GM18867 (cell line): ENCODE data around the gene DTNA.
"Not testable (repeated sequence)": the region's sequence is repeated elsewhere in the genome, so short reads cannot be mapped to it uniquely, and the experiment has no call there.

Experiments used
- ATAC-seq: cut with Tn5 transposase; IDR thresholded peaks from one replicate; pipeline ENCODE4 v1.9.1; 2021; ENCODE audit warnings: mild to moderate bottlenecking, moderate library complexity; ENCODE audit not compliant: unreplicated experiment

The DTNA gene

DNA sequence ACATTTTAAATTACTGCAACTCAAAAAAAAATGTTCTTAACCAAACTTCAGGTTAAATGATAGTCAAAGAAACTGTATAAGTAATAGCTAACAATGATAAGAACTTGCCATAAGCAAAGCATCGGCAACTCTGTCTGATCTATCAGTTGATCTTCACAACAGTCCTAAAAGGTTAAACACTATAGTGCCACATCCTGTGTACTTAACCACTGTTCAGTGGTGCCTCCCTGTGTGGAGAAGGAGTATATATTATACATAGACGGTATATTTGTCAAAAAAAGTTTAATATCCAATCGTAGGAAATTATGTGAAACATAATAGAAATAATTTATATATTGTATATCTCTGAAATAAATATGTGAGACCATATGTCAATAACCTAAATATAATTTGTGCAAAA, 13.0 kb downstream of the DTNA start:
- no peak for ATAC-seq

DNA sequence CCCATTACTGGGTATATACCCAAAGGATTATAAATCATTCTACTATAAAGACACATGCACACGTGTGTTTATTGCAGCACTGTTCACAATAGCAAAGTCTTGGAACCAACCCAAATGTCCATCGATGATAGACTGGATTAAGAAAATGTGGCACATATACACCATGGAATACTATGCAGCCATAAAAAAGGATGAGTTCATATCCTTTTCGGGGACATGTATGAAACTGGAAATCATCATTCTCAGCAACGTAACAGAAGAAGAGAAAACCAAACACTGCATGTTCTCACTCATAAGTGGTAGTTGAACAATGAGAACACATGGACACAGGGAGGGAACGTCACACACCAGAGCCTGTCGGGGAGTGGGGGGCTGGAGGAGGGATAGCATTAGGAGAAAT, 15.6 kb downstream of the DTNA start:
- not testable (repeated sequence) for ATAC-seq

DNA sequence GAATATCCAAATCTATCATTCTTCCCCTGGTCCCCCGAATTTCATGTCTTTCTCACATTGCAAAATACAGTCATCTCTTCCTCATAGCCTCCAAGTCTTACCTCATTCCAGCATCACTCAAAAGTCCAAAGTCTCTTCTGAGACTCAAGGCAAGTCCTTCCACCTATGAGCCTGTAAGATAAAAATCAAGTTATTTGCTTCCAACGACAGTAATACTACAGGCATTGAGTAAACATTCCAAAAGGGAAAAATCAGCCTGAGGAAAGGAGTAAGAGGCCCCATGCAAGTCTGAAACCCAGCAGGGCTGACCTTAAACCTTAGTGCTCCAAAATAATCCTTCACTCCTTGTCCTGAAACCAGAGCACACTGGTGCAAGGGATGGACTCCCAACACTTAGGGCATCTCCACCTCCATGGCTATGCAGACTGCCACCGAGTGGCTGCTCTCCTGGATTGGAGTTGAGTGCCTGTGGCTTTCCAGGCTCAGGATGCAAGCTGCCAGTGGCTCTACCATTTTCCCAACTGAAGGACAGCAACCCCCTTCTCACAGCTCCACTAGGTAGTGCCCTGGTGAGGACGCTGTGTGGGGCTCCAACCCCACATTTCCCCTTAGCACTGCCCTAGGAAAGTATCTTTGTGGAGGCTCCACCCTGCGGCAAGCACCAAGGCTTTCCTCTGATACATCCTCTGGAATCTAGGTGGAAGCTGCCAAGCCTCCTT, 16.3 kb downstream of the DTNA start:
- ATAC-seq, result no peak

DNA sequence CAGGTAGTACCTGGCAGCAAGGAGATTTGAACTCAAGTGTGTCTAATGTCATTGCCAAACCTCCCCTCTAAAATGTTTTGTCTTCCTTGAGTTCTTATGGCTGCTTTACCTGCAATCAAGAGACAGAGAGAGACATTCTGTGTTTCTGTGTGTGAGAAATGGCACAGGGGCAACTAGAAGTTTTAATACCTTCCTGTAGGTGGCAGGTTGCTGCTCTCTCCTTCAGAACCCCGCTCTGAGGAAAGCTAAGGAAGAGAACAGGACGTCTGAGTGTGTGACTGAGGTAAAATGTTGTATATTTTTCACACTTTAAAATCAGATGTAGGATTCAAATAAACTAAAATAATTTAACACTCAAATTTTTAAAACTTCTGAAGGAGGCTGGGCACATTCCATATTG, 19.2 kb downstream of the DTNA start:
- peak; percentile 93 for ATAC-seq

DNA sequence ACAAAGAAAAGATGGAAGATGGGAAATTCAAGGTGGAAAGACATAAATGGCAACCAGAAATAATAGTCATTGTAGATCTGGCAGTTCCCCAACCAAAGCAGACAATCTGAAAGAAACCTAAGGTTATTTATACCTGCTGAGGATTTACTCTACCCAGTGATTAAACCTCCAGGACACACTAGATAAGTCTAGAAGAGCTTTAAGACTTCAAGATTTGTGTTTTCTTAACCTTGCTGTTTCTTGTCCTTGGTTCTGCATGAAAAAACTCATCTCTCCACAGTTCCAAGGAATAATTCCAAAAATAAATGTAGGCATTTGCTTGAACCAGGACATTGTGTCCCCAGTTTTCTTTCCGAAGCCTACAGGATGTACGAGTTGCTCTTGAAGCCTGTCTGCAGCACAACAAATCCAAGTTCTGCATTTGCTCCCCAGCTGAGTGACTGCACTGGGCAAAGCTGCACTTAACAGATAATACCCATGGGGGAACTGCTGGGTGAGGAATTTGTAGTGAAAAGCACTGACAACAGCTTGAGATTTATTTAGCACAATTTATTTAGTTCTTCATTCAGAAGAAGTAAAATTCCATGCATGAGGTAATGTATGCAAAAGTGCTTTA, 19.8 kb downstream of the DTNA start:
- peak; percentile 20 for ATAC-seq

DNA sequence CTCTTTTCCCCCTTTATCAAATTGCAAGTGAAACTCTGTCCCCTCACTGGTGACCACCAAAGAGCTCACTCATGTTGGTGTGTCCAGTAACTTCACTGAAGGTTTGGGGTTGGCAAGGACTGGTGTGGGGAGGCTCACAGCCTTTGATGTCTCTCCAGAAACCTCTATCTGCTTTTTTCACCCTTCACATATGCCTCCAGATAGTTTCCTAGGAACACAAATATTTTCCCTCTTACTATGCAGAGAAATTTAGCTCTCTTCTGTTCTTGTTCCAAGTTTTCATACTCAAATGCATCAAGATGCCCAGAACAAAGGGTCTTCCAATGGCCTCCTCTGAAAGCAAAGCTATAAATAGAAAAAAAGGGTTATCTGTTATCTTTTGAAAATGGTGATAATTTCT, 20.7 kb downstream of the DTNA start:
- no peak for ATAC-seq

DNA sequence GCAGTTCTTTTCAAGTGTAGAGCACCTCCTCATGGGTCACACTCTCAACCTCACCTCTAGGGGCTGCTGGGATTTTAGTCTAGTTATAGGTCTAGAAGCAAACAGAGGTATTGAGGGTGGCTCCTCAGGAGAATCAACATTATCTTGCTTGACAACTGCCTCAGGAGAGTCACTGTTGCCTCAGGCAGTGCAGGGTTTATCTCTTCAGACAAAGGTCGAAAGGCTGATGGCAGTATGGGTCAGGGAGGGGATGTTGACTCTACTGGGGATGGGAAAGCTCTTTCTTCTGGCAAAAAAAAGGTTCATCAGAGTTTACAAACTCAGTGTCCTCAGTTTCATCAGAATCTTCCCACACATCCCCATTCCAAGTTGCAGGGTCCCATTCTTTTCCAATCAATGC, 24.0 kb downstream of the DTNA start:
- no peak for ATAC-seq

DNA sequence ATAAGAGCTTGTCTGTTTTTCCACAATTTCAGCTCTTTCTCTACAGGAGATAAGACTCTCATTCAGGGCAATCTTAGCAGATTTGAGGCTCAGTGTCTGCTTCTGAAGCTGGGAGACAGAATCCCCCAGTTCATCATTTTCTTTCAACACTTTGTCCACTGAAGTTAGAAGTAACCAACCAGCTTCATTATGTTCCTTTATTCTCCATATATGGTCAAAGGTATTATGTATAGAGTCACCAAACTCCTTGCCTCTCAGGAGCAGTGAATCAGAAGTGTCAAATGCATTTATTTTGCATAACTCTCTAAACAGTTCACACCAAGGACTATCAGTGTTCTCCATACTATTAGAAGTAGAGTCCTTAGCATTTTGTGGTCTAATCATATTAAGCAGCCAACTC, 24.4 kb downstream of the DTNA start:
- ATAC-seq, result not testable (repeated sequence)

DNA sequence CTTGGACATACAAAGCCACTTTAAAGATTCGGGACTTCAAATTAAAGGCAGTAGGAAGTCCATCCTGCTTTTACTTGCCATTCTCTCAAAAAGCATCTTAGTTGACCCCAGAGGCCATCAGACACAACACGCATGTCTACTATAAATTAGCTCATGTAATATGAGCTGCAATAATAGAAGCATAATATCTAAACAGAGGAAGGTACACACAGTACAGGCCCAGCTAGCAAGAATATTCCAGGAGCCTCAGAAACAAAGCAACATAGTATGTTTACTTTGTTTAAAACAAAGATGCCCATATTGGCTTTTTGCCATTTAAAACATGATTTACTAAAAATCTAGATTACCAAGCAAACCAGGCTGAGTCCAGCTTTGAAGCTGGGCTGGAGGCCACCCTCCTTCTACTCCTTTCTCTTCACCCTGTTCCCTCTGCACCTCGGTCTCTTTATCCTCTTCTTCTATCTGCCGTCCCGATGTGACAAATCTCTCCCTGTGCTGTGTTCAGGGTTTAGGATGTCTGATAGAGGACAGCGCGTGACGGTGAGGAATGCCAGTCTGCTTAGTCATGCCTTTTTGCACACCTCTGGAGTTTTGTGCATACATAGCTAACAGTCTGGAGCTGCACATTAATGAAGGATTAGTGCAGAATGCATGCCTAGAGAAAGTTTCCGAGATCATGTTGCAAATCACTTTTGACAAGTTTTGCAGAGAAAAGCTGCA, 28.2 kb downstream of the DTNA start:
- ATAC-seq, result no peak

DNA sequence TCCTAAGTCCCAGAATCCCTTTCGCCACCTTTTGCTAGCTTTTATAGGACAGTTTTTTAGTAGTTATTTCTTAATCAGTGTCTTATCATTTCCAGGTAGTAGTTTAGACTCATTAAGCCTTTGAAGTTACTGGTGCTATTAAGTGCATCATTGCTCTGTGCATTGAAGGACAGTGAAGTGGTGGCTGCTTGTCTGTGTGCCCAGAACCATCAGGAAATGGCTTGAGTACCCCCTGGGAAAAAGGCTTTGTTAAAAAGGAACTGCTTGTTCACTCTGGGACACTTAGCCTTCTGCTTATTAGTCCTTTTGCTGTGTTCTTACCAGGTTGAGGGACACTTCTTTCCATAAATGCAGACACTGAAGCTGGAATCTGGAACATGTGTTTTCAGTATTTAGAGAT, 30.0 kb downstream of the DTNA start:
- no peak for ATAC-seq

DNA sequence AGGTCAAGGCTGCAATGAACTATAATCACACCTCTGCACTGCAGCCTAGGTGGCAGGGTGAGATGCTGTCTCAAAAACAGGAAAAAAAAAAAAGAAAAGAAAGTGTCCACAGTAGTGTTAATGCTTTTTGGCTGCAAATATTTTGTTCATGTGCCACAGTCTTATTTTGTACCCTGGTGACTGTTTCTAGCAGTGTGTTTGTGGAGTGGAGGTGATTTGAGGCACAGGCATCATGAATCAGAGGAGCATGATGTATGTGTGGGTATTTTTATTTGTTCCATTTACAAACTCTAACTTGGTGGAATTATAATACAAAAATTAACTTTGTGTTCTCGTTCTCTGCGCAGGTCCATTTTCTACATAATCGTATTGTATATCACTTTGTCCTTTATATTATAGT, 30.6 kb downstream of the DTNA start:
- no peak for ATAC-seq

DNA sequence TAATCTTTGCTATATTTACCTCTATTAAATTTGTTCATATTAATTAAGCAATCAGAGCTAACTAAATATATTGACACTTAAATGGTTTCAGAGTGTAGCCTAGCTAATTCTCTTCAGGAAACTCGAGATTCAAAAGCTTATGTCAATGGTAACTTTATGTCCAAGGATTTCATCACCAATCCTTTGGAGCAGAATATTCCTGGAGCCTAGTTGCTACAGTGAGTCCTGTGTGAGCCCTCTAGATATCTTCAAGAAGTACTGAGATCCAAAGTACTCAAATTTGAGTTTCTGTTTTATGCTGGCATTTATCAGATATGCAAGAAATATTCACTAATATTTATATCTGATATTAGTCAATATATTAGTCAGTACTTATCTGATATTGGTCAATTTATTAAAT, 31.3 kb downstream of the DTNA start:
- ATAC-seq, result no peak

DNA sequence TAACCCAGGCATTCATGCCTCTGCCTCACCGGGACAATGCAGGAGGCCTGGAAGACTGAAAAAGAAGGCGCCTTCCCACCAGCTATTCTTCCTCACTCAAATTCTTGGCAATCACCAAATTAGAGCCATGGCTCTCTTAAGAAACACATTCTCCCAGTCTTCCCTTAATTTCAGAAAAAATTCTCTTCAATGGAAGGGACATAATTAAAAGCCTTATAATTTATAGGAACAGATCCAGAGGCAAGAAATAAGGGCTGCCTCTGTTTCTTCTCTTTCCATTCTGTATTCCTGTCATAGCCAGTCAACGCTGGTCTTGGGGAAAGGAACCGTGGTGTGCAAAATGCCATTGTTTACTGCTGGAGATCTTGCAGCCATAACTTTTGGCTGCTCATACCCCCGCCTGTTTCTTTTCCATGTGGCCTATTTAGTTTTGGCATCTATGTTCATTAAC, 32.8 kb downstream of the DTNA start:
- ATAC-seq, result no peak

DNA sequence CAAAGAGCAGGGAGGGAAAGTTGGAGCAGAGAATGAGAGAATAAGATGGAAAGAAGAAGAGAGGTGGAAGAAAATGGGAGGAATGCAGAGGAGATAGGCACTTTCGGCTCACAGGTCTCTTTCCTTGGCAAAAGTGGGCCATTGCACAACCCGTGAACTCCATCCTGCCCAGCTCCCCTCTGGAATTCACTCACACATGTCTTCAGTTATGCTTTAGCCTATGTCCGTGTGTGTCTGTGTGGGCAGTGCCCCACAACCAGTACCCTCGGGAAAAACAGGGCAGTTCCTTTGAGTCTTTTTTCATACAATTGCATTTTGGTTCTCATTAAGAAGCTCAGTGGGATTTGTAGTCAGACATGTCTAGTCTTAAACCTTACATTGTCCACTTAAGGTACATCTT, 34.5 kb downstream of the DTNA start:
- ATAC-seq, result no peak

DNA sequence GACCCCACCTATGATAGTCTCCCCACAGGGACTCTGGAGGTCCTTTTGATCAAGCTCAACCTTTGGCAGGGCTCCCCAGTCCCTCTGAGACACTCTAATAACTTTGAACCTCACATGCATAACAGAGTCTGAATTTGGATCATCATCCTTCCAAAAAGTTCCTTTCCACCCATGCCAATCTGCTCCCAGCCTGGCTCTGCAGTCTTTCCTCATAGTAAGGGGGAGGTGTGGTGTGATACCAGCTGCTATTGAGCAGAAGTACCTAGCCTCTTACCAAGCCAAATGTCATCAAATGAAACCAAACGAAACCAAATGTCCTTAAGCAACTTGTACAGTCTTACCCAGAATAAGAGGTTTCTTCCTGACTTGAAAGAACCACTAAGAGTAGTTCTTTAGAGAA, 36.5 kb downstream of the DTNA start:
- no peak for ATAC-seq

DNA sequence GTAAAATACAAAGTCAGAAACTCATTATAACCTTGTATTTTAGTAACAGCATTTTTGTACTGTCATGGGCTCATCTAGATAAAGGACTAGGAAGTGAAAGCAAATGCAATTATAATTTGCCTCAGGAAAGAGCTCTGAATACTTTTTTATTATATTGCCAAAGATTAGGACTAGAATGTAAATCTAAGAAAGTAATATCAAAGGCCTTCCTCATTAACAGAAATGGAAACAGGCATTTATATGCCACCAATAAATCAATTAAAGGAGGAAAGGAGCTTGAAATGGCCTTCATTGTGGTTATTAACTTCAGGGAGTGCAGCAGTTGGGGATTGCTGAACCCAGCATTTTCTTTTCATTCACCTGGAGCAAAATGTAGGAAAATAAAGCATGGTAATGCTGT, 39.6 kb downstream of the DTNA start:
- ATAC-seq, result no peak

DNA sequence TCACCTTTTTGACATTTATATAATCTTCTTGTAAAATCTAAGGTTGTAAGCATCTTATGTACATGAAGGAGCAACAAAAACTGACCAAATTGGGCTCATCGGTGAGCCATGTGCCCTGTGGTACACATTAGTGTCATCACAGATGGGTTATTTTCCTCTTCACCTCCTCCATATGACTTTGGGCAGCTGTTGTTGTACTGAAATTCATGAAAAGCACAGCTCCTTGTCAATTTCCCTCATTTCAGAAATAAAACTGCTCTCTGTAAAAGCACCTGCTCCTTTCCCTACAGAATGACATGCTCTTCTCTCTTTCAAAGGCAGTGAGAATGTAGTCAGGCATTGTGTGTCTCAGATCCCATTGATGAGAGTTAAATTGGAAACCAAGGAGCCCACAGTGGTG, 42.0 kb downstream of the DTNA start:
- ATAC-seq, result no peak

DNA sequence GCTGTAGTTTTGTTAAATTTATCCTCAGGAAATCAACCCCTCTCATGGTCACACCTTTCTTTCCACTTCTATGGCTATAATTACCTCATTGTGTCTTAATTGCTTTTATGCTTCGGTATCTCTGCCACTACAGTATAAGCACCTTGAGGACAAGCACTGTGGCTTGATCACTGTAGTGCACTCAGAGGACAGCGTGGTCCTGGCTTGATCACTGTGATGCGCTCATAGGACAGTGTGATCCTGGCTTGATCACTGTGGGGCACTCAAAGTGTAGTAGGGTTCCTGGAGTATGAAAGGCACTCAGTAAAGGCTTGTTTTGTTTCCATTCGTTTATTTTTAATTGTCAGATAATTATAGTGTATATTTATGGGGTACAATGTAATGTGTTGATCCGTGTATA, 44.2 kb downstream of the DTNA start:
- no peak for ATAC-seq

DNA sequence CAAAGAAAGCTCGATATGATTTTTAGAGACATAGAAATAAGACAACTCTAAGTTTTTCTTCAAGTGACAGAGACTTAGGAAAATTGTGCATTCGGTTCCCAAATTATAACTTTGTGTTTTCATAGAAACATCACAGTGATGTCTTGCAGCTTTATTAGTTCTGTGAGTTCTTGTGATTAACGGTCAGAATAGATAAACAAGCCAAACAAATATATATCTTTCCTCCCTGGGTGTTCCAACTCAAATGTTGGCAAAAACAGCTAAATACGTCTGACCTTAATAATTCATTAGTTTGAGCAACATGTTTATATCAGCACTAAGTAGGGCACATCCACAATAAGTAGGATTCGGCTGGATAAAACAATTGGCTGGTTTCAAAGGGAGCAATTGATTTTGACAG, 47.6 kb downstream of the DTNA start:
- no peak for ATAC-seq

DNA sequence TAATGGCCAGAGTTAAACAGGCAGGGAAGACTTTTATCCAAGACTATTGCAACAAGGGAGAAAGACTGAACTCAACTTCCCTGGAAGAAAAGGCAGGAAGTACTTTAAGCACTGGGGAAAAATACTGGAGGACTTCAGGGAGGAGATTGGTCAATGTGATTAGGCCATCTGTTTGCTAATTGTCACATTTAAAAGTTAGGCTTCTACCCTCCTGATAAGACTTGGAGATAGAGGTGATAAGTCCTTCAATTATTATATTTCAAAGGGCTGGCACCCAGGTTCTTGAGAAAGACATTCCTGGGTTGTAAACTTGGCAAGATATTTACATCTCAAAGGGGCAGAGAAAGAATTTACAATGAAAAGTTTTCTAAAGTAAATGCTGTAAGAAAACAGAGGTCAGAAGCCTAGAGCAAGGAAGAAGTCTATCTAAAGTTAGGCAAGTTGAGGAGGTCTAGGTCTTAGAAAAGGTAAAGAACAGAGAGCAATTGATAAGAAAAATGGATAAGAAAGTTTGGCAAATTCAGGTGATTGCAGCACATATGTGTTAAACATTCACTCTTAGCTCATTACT, 48.4 kb downstream of the DTNA start:
- no peak for ATAC-seq

DNA sequence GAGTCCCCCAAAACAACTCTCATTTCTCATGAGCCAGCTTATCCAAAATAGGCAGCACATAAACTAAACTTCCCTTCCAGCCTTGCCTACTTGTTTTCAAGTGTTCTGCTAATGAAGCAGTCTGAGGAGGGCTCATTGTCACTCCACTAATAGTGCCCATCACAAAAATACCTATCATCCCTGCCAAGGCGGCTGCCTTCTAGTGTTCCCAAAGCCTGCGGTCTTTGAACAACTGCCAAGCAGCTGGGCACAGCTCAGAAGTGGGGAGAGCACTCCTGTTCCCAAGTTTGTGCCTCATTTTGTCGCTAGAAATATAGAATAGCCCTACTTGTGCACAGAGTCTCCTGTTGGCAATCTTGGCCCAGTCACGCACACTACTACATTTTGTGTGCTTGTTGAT, 50.3 kb downstream of the DTNA start:
- no peak for ATAC-seq

DNA sequence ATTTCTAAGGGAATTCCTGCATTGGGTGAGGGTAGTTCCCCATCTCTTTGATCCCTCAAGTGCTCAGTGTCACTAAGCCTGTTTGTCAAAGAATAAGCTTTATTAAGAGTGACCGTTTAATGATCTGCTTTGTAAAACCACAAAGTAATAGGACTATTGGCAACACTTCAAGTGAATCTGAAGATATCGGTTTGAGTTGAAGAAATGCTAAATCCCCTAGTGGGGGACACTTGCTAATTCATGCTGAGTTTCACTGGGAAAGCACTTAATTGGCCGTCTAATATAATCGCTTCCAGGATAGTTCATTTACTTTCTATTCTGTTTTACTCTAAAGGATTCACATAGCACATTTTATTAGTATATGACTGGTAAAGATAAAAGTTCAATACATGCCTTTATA, 54.4 kb downstream of the DTNA start:
- ATAC-seq, result no peak
